UCSD-AML1 (cell line): ENCODE results near the gene ZNF705A.
"Not testable (repeated sequence)": the region's sequence is repeated elsewhere in the genome, so short reads cannot be mapped to it uniquely, and the experiment has no call there.

ENCODE experiments used
- DNase-seq: peaks from one replicate; lab custom pipeline; 2025; ENCODE audit not compliant: unreplicated experiment; lab: John Stamatoyannopoulos, UW

ZNF705A gene

DNA sequence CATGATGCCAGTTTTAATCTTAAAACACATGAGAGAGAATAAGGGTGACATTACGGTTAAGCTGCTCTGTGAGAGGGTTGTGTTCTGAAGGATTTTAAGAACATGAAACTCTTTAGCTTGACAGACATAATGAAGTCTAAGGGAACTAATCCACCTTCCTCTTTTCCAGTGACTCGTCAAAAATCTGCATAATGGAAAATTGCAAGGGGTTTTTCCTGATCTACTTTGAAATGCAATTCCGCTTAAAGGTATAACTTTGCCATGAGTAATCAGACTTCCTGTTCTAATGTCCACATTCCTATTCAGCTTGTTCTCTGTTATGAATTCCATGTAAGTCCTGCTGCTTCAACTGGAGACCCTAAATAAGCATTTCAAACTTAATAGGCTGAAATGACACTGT, at the start of gene ZNF705A:
TSS of gene ZNF705A (plus strand) at position 171 of the 400 bp plus-strand sequence. CDS start 15,611 bp downstream, outside the sequence.
- no peak for DNase-seq

DNA sequence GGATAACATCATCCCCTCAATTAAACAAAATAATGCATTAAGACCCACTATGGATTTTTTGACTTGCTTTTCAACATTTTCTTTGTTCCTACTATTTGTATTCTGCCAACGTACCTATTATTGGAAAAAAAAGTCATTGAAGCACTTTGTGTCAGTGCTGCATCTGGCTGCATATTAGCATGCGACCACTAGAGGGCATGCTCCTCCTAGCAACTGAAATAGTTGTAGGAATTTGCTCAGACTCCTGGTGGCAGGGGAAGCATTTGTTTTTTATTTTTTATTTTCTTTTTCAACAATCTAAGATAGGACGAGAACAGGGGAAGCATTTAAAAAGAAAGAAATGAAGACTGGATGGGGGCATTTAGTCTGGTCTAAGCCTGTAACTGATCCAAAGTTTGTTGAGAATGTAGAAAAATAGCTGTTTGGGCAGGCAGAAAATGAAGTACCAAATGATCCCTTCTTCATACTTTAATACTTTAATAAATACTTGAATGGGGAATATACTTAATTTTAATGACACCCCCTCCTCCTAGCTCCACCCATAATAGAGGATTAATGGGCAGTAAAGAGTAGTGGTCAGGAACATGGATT, 47.9 kb upstream of the ZNF705A start:
- DNase-seq, result peak; percentile 63

DNA sequence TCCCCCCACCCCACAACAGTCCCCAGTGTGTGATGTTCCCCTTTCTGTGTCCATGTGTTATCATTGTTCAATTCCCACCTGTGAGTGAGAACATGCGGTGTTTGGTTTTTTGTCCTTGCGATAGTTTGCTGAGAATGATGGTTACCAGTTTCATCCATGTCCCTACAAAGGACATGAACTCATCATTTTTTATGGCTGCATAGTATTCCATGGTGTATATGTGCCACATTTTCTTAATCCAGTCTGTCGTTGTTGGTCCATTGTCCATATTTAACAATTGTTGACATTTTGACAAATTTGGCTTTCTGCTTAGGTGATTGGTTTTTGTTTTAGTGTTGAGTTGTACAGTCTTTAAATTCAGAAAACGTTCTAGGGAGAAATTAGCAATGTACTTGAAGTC, 43.7 kb upstream of the ZNF705A start:
- not testable (repeated sequence) for DNase-seq

DNA sequence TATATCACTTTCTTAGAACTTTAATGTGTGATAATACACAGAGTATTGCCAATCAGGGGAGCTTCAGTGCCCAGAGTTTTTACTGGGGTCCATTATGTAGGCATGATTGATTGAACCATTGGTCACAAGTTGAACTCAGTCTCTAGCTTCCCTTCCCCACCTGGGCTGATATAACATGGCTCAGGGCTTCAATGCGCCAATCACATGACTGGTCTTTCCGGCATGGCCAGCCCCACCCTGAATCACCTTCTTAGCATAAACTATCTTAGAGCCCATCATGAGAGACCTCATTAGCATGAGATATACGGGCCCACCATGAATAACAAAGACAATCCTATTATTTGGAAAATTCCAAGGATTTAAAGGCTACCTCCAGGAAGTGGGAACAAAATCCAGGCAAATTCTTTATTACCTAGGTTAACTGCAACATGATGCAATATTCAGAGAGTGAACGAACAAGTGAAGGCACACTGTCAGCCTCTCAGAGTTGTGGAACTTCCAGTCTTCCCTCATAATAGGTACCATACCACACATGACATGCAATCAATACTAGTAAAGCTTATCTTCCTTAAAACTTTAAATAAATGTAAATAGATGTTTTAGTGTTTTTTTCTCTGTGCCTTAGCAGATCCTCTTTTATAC, 36.6 kb upstream of the ZNF705A start:
- no peak for DNase-seq

DNA sequence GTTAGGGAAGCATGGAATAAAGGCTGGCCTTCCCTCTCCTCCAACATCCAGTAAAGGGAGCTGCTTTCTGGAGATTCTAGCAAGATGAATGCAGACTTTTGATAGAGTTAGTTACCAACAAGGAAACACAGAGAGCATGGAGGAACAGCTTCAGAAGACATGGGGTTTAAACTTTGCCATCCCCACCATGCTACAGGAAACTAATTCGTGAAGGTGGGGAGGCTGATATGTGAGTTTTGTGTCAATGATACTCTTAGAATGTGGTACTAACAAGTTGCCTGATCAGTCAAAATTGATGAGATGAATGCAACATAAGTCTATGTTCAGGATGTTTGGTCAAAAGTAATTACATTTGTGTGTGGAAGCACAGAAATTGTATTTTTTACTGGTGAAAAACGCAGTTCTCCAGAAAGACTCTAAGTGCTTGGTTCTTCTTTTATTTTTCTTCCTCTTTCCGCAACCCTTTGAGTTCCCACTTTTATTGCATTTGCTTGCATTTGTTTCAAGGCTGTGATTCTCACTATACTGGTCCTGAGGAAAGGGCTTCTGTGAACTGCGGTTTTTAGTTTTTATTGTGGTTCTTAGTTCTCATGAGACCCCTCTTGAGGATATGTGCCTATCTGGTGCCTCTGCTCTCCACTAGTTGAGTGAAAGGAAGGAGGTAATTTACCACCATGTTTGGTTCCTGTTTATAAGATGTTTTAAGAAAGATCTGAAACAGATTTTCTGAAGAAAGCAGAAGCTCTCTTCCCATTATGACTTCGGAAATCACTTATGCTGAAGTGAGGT, 33.5 kb upstream of the ZNF705A start, which contains the start of gene CLEC4A:
TSS of gene CLEC4A (plus strand) at position 494 of the 789 bp plus-strand sequence. CDS start at position 756, 262 bp downstream.
- DNase-seq, result no peak

- no peak for DNase-seq
These were observed 29.7 kb upstream of the ZNF705A start for GRCh38 chr12:8127138-8127537.

- DNase-seq, result not testable (repeated sequence)
These were observed 23.0 kb upstream of the ZNF705A start for GRCh38 chr12:8133636-8134397.

DNA sequence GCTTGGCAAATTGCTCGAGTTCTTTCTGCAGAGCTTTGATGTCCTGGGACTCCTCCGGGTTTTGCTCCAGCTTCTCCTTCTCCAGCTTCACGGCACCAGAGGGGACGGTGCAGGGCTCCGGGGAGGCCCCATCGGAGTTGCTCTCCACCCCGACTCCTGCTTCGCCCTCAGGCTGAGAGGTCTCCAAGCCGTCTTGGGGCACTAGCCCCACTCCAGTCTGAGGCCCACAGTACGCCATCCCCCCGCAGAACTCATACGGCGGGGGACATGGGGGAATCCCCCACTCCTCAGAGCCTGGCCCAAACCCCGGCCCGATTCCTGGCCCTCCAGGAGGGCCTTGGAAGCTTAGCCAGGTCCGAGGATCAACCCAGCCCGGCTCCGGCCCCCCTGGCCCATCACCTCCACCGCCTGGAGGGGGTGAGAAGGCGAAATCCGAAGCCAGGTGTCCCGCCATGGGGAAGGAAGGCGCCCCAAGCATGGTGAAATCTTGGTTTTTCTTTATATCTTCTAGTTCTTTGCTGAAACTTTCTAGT, 22.4 kb upstream of the ZNF705A start:
- DNase-seq, result not testable (repeated sequence)

- not testable (repeated sequence) for DNase-seq
These were observed 15.2 kb upstream of the ZNF705A start for GRCh38 chr12:8141647-8142046.

DNA sequence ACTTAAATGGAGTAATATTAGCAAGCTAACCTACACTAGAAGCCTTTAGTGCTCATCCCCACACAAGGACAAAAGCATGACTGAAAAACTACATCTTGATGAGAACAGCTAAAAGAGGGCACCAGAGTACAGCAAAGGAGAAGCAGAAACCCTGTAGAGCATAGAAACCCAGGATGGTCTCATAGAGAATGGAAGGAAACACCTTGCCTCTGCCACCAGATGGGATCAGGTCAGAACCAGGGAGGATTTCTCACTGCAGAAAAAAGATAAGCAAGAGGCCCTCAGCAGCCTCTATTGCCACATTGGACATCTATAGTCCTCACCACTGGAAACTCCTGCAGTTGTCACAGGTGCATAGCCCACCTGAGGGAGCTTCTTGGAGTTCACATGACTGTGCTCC, 13.6 kb upstream of the ZNF705A start:
- DNase-seq, result no peak

DNA sequence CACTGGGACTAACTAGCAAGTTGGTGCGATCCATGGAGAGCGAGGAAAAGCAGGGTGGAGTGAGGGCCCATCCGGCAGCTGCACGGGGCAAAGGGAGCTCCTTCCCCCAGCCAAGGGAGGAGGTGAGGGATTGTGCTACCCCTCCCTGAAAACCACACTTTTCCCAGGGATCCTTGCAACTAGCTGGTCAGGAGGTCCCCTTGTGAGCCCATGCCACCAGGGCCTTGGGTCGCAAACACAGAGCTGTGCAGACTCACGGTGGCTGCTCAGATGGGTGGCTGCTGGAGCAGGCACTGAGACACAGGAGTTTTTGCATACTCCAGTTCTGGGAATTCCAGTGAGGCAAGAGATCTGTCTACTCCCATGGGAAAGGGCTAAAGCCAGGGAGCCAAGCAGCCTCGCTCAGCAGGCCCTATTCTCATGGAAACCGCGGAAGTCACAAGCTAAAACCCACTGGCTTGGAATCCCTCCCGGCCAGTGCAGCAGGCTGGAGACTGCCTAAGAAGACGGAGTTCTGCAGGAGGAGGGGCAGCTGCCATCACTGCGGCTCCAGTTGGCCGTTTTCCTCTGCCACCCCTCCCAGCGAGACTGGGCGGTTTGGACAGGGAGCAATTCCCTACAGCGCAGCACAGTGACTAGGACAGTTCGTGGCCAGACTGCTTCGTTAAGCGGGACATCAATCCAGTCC, 10.9 kb upstream of the ZNF705A start:
- no peak for DNase-seq

DNA sequence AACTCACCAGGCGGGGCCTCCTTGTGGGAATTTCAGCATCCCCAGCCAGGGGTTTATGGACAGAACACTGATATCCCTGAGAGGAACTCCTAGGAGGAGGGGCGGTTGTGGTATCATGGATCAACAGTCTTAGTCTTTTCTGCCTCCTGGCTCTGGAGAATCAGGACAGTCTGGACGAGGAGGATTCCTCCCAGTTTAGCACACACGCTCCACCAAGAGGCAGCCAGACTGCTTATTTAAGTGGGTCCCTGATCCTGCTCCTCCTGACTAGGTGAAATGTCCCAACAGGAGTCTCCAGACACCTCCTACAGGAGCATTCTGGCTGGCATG, 10.4 kb upstream of the ZNF705A start:
- no peak for DNase-seq

DNA sequence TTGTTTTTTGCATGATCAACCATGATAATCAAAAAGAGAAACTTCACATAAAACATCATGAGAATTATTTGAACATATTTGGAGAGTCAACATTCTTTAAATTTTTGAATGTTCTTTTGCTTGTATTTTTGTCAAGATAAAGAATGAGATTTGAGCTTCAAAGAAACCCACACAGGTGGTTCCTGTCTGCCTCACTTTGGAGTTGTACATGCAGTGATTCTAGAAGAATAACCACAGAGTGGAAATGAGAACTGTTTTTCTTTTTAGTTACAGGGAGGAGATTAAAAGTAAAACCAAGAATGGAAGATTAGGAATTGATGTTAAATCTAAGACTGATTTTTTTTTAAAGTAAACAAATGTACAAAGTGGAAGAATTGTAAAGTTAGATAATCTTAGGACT, 2.3 kb upstream of the ZNF705A start:
- DNase-seq, result no peak

DNA sequence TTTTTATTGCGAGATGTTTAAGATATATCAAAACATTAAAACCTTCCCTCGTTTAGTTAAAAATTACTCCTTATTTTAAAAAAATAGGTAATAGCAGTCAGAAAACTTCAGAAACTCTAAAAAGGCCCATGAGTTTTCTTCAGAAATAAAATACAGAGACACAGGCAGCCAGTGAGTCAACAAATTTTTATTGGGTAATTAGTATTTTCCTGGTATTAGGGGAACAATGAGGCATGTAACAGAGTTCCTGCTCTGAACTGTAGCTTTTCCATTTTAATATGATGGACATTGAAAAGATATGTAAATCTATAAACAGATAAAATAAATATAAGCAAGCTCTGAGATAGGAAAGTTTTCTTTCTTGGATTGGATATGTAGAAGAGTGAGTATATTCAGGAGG, 399 bp upstream of the ZNF705A start:
- DNase-seq, result no peak

GRCh38 chr12:8157484-8158198, 826 bp downstream of the ZNF705A start:
- DNase-seq, result no peak

DNA sequence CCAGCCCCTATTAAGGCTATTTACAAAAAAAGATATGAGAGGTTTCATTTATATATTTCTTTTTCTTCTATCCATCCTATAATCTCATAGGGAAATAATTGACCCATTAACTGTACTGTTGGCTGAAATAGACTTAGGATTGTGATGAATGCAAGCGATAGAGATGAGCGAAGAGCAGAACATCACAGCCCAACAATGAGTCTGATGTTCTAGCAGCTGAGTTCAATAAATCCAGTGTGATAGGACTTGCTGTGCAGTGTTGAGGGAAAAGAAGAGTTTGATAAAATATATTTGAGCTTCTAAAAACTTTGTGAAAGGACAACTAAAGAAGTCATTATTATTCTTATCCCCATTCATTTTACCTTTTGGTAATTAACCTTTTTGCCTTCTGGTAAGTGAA, 16.1 kb downstream of the ZNF705A start:
- not testable (repeated sequence) for DNase-seq

- peak; percentile 67 for DNase-seq
These were observed 23.3 kb downstream of the ZNF705A start for GRCh38 chr12:8179989-8180585.

- not testable (repeated sequence) for DNase-seq
These were observed 24.5 kb downstream of the ZNF705A start for GRCh38 chr12:8181271-8181670.

DNA sequence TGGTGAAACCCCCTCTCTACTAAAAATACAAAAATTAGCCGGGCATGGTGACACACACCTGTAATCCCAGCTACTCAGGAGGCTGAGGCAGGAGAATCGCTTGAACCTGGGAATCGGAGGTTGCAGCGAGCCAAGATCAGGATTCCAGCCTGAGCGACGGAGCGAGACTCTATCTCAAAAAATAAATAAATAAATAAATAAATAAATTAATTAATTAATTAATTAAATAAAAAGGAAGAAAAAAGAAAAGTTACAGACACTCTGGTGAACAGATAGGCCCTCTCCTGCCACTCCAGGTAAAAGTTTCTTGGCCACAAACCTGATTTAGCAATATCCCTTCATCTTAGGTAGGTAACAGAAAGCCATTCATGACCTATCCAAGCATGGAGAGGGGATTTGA, 26.1 kb downstream of the ZNF705A start:
- not testable (repeated sequence) for DNase-seq
